Neural progenitor cell (in vitro differentiated cells): ENCODE measurements around the gene HTR3C.

Source experiments
- EZH2phosphoT487 ChIP-seq: fragments of 200-600 bp; sonication (generic); IDR thresholded peaks from 2 replicates; pipeline ENCODE4 v1.6.1; 2017; ENCODE audit warnings: antibody characterized with exemption
- TF ChIP-seq, protein P1 (sequence below): fragments of 200-600 bp; sonication (generic); IDR thresholded peaks from 2 replicates; pipeline ENCODE4 v1.5.1; 2017; ENCODE audit warnings: antibody characterized with exemption, mild to moderate bottlenecking

GRCh38 chr3:184066211-184066610, 13.4 kb downstream of the HTR3C start:
- TF ChIP-seq, protein P1, sequence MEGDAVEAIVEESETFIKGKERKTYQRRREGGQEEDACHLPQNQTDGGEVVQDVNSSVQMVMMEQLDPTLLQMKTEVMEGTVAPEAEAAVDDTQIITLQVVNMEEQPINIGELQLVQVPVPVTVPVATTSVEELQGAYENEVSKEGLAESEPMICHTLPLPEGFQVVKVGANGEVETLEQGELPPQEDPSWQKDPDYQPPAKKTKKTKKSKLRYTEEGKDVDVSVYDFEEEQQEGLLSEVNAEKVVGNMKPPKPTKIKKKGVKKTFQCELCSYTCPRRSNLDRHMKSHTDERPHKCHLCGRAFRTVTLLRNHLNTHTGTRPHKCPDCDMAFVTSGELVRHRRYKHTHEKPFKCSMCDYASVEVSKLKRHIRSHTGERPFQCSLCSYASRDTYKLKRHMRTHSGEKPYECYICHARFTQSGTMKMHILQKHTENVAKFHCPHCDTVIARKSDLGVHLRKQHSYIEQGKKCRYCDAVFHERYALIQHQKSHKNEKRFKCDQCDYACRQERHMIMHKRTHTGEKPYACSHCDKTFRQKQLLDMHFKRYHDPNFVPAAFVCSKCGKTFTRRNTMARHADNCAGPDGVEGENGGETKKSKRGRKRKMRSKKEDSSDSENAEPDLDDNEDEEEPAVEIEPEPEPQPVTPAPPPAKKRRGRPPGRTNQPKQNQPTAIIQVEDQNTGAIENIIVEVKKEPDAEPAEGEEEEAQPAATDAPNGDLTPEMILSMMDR = no peak
- TF ChIP-seq EZH2phosphoT487 = no peak
